ENCODE measurements around the gene COL21A1. TPM values are rescaled to one million over a fixed set of nuclear protein-coding genes. Genes with fewer than 3 reads are reported as not detected.

COL21A1 gene
- total RNA-seq, 1 experiment from 2014 or later, result 1.8 TPM

GRCh38 chr6:56104591-56104990 lies 142.8 kb downstream of the COL21A1 start:
- Mint-ChIP-seq H3K4me3 (no peak overlapping the region), H3K27me3 (ENCODE audit: low read depth) (no peaks in the 10 kb centered on the region), H3K36me3 (ENCODE audit: insufficient read depth in 1 of 3, low read depth in 3 of 3) (peaks cover 0 to under 1% (median 0%) of the 10 kb centered on the region in 3 experiments; a peak in 1 of 7 replicates), H3K27ac (no peak overlapping the region), H3K4me1 (peaks cover 0 to 3% of the 10 kb centered on the region in 2 experiments; a peak in 1 of 4 replicates), H3K9me3 (peaks cover 0 to 2% of the 10 kb centered on the region in 2 experiments; a peak in 1 of 5 replicates)
- Histone ChIP-seq H3K79me2 (ENCODE audit: insufficient read depth, low read length) (no peaks in the 10 kb centered on the region), H2BK15ac (ENCODE audit: low read depth, low read length) (no peak overlapping the region), H3K9me3 (ENCODE audit: control insufficient read depth, low read depth, low read length) (no peaks in the 10 kb centered on the region), H3K4ac (ENCODE audit: low read depth, low read length) (no peak overlapping the region), H4K91ac (ENCODE audit: insufficient read length, low read depth, low read length) (no peak overlapping the region), H3K56ac (ENCODE audit: insufficient read length, low read depth, low read length) (no peak overlapping the region), H2BK5ac (ENCODE audit: insufficient read length, low read length) (no peak overlapping the region), H4K20me1 (ENCODE audit: control insufficient read depth, insufficient read depth, insufficient read length) (no peaks in the 10 kb centered on the region), H2BK12ac (ENCODE audit: insufficient read length, low read depth, low read length) (no peak overlapping the region), H3K27ac (ENCODE audit: insufficient read length, low read depth, low read length) (no peak overlapping the region), H3K23ac (ENCODE audit: insufficient read length, low read depth, low read length) (no peak overlapping the region), H3K23me2 (ENCODE audit: insufficient read length, low read depth, low read length, poor library complexity, severe bottlenecking) (no peaks in the 10 kb centered on the region), H4K5ac (ENCODE audit: insufficient read length, low read depth, low read length) (no peak overlapping the region), H3K79me1 (ENCODE audit: insufficient read depth, low read depth, low read length, poor library complexity, severe bottlenecking) (no peaks in the 10 kb centered on the region), H3K4me2 (ENCODE audit: insufficient read depth, insufficient read length, low read length) (no peak overlapping the region), H2AK5ac (ENCODE audit: insufficient read length, low read length) (no peak overlapping the region), H2BK20ac (ENCODE audit: low read depth, low read length, poor library complexity, severe bottlenecking) (no peak overlapping the region), H3K14ac (ENCODE audit: insufficient read depth, low read length) (no peak overlapping the region), H3K9ac (ENCODE audit: extremely low read depth, insufficient read length, low read length) (no peak overlapping the region), H3K27me3 (ENCODE audit: insufficient read depth, low read length) (no peaks in the 10 kb centered on the region), H2AFZ (ENCODE audit: low read length) (no peak overlapping the region), H3K4me1 (ENCODE audit: insufficient read depth, low read length) (no peaks in the 10 kb centered on the region), H2BK120ac (ENCODE audit: low read depth, low read length, poor library complexity, severe bottlenecking) (no peak overlapping the region), H4K8ac (replicated peaks; ENCODE audit: insufficient read length, low read depth, low read length) (no peak overlapping the region), H3T11ph (ENCODE audit: low read length) (no peak overlapping the region), H3K18ac (ENCODE audit: insufficient read length, low read depth, low read length) (no peak overlapping the region)
- no peak for DNase-seq
- no peak for TF ChIP-seq CTCF (conservative IDR thresholded peaks at IDR 0.05)
- WGBS (ENCODE audit: extremely low coverage, insufficient read length, low lambda C conversion rate), result no CpG with 5 or more reads among the region's 2 CpGs
